CD4-positive, alpha-beta T cell treated with Interferon alpha-2 for 1 hour (primary cell): ENCODE measurements around the gene YPEL5.

Source experiments
- DNase-seq, 2 donors: peaks; one replicate each; pipeline ENCODE4 v3.0.0-alpha.2; 2020 to 2022

The YPEL5 gene

GRCh38 chr2:30139131-30139870 is 7.5 kb upstream of the YPEL5 start:
- DNase-seq: peak; percentile 40 to 61

- no peak for DNase-seq
Measured at GRCh38 chr2:30141136-30141535, 5.7 kb upstream of the YPEL5 start.

GRCh38 chr2:30144260-30144659 is 2.5 kb upstream of the YPEL5 start:
- no peak for DNase-seq

GRCh38 chr2:30144951-30145350 is 1.9 kb upstream of the YPEL5 start:
- DNase-seq: peak in 1 of 2 donors; percentile 30

- DNase-seq: no peak
Measured at GRCh38 chr2:30145826-30146336, 926 bp upstream of the YPEL5 start.

GRCh38 chr2:30147196-30147714 is 448 bp downstream of the YPEL5 start:
- no peak for DNase-seq

- peak; percentile 79 to 84 for DNase-seq
Measured at GRCh38 chr2:30147715-30148610, 1.2 kb downstream of the YPEL5 start.

GRCh38 chr2:30148850-30149249 is 2.0 kb downstream of the YPEL5 start:
- DNase-seq: peak in 1 of 2 donors; percentile 29

GRCh38 chr2:30149513-30149912 is 2.7 kb downstream of the YPEL5 start:
- DNase-seq: no peak

GRCh38 chr2:30149976-30150375 is 3.2 kb downstream of the YPEL5 start:
- peak in 1 of 2 donors; percentile 15 for DNase-seq

GRCh38 chr2:30150786-30151185 is 4.0 kb downstream of the YPEL5 start:
- DNase-seq: peak in 1 of 2 donors; percentile 13

GRCh38 chr2:30152385-30152784 is 5.6 kb downstream of the YPEL5 start:
- DNase-seq: no peak

- no peak for DNase-seq
Measured at GRCh38 chr2:30155202-30155601, 8.4 kb downstream of the YPEL5 start.

GRCh38 chr2:30155889-30156658 is 9.3 kb downstream of the YPEL5 start:
- peak in 1 of 2 donors; percentile 8 for DNase-seq

GRCh38 chr2:30157616-30158015 is 10.8 kb downstream of the YPEL5 start:
- DNase-seq: no peak

- no peak for DNase-seq
Measured at GRCh38 chr2:30159766-30160165, 13.0 kb downstream of the YPEL5 start.

- peak in 1 of 2 donors; percentile 42 for DNase-seq
Measured at GRCh38 chr2:30161929-30162706, 15.3 kb downstream of the YPEL5 start.

GRCh38 chr2:30162806-30163205 is 16.0 kb downstream of the YPEL5 start:
- peak in 1 of 2 donors; percentile 47 for DNase-seq

GRCh38 chr2:30164131-30164925 is 17.5 kb downstream of the YPEL5 start:
- DNase-seq: peak in 1 of 2 donors; percentile 35

- peak; percentile 82 to 87 for DNase-seq
Measured at GRCh38 chr2:30165050-30165520, 18.3 kb downstream of the YPEL5 start.

GRCh38 chr2:30165617-30166016 is 18.8 kb downstream of the YPEL5 start:
- peak in 1 of 2 donors; percentile 21 for DNase-seq
